Measurements from ENCODE around the gene AEBP2. TPM values are rescaled to one million over a fixed set of nuclear protein-coding genes. Genes with fewer than 3 reads are reported as not detected.

Gene AEBP2
- polyA plus RNA-seq, 1 donor (not counting 4 experiments of a cell fraction or from before 2014, with no cell fraction given) = 19.6 TPM

DNA sequence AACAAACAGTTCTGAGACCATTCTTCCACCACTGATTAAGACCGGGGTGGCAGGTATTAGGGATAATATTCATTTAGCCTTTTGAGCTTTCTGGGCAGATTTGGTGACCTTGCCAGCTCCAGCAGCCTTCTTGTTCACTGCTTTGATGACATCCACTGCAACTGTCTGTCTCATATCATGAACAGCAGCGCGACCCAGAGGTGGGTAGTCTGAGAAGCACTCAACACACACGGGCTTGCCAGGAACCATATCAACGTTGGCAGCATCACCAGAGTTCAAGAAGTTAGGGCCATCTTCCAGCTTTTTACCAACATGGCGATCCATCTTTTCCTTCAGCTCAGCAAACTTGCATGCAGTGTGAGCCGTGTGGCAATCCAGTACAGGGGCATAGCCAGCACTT, 16.9 kb downstream of the AEBP2 start:
- no peak for TF ChIP-seq EZH2 (IDR thresholded peaks at IDR 0.05; ENCODE audit: low read length)
- peak; percentile 2 to 40 (median 15) for TF ChIP-seq CTCF (optimal IDR thresholded peaks at IDR 0.05 in 1 of 3, IDR thresholded peaks at IDR 0.05 in 1 of 3, conservative IDR thresholded peaks at IDR 0.05 in 1 of 3; ENCODE audit: extremely low read depth in 1 of 3, insufficient read depth in 2 of 3, low read length in 3 of 3)
- dilution Hi-C loops (cut with MboI; ENCODE audit: extremely low pct_ligation_motif_present, low sequenced_read_pairs) = no loop called here
- Histone ChIP-seq H3K27me3 (ENCODE audit: control insufficient read depth, extremely low read depth, insufficient read depth, low read length) (no peaks in the 10 kb centered on the region), H3K9me3 (ENCODE audit: control insufficient read depth, low read depth, low read length) (no peaks in the 10 kb centered on the region), H2AFZ (ENCODE audit: control insufficient read depth, low read length) (no peak overlapping the region), H4K20me1 (ENCODE audit: control insufficient read depth, extremely low read depth, insufficient read depth, low read length) (peaks cover 7% of the 10 kb centered on the region), H3K36me3 (ENCODE audit: control insufficient read depth in 2 of 2, extremely low read depth in 1 of 2, insufficient read depth in 2 of 2, low read length in 2 of 2) (no peaks in the 10 kb centered on the region), H3K4me3 (ENCODE audit: control insufficient read depth in 2 of 3, extremely low read depth in 1 of 3, insufficient read depth in 2 of 3, low read depth in 1 of 3, low read length in 3 of 3) (no peak overlapping the region), H3K79me2 (ENCODE audit: control insufficient read depth, insufficient read depth, low read length) (peaks cover 95% of the 10 kb centered on the region), H3K4me2 (ENCODE audit: control insufficient read depth, extremely low read depth, insufficient read depth, low read depth, low read length) (no peak overlapping the region), H3K9me1 (ENCODE audit: control insufficient read depth, extremely low read depth, insufficient read depth, low read length) (no peaks in the 10 kb centered on the region), H3K4me1 (ENCODE audit: control insufficient read depth, extremely low read depth, insufficient read depth, low read length) (no peaks in the 10 kb centered on the region), H3K27ac (ENCODE audit: control insufficient read depth, insufficient read depth, low read length) (no peak overlapping the region), H3K9ac (ENCODE audit: control insufficient read depth, extremely low read depth, insufficient read depth, low read length) (no peak overlapping the region)
- no peak for DNase-seq (ENCODE audit: low read depth, low spot score)
- no peak for FAIRE-seq

GRCh38 chr12:19457561-19457960, 18.3 kb downstream of the AEBP2 start:
- Histone ChIP-seq H3K4me2 (ENCODE audit: control insufficient read depth, extremely low read depth, insufficient read depth, low read depth, low read length) (no peak overlapping the region), H3K4me1 (ENCODE audit: control insufficient read depth, extremely low read depth, insufficient read depth, low read length) (no peaks in the 10 kb centered on the region), H4K20me1 (ENCODE audit: control insufficient read depth, extremely low read depth, insufficient read depth, low read length) (peaks cover 6% of the 10 kb centered on the region), H3K79me2 (ENCODE audit: control insufficient read depth, insufficient read depth, low read length) (peaks cover 91% of the 10 kb centered on the region), H3K27ac (ENCODE audit: control insufficient read depth, insufficient read depth, low read length) (no peak overlapping the region), H3K27me3 (ENCODE audit: control insufficient read depth, extremely low read depth, insufficient read depth, low read length) (no peaks in the 10 kb centered on the region), H3K9ac (ENCODE audit: control insufficient read depth, extremely low read depth, insufficient read depth, low read length) (no peak overlapping the region), H2AFZ (ENCODE audit: control insufficient read depth, low read length) (no peak overlapping the region), H3K4me3 (ENCODE audit: control insufficient read depth in 2 of 3, extremely low read depth in 1 of 3, insufficient read depth in 2 of 3, low read depth in 1 of 3, low read length in 3 of 3) (no peak overlapping the region), H3K9me1 (ENCODE audit: control insufficient read depth, extremely low read depth, insufficient read depth, low read length) (no peaks in the 10 kb centered on the region), H3K9me3 (ENCODE audit: control insufficient read depth, low read depth, low read length) (no peaks in the 10 kb centered on the region), H3K36me3 (ENCODE audit: control insufficient read depth in 2 of 2, extremely low read depth in 1 of 2, insufficient read depth in 2 of 2, low read length in 2 of 2) (no peaks in the 10 kb centered on the region)
- FAIRE-seq = no peak
- dilution Hi-C loops (cut with MboI; ENCODE audit: extremely low pct_ligation_motif_present, low sequenced_read_pairs) = no loop called here
- TF ChIP-seq CTCF (optimal IDR thresholded peaks at IDR 0.05 in 1 of 3, IDR thresholded peaks at IDR 0.05 in 1 of 3, conservative IDR thresholded peaks at IDR 0.05 in 1 of 3; ENCODE audit: extremely low read depth in 1 of 3, insufficient read depth in 2 of 3, low read length in 3 of 3) = no peak
- no peak for TF ChIP-seq EZH2 (IDR thresholded peaks at IDR 0.05; ENCODE audit: low read length)
- no peak for DNase-seq (ENCODE audit: low read depth, low spot score)
